ENCODE measurements around the gene EBI3. TPM values are rescaled to one million over a fixed set of nuclear protein-coding genes. Genes with fewer than 3 reads are reported as not detected.

Gene EBI3
- total RNA-seq (2021) = 1.5 and 2.0 TPM in 2 replicates
- Bru-seq, nascent RNA = percentile 23 among the genes with signal in this experiment
- BruChase-seq, experiment 1, labeled RNA remaining after a 2-hour chase = percentile 25 among the genes with signal in this experiment
- BruChase-seq, experiment 2, labeled RNA remaining after a 6-hour chase = percentile 40 among the genes with signal in this experiment
- long read RNA-seq, partial matches to known transcripts = 2 of 5 reads
- long read RNA-seq, other reads (novel, unspliced or antisense) = 0 of 5 reads

GRCh38 chr19:4229179-4229931 is at the start of gene EBI3:
TSS of gene EBI3 (plus strand) at chr19:4229523. CDS start at chr19:4229551, 28 bp downstream.
- no peaks in the 10 kb centered on the region for H3K9me3 ChIP-seq (ENCODE audit: low read depth, low read length, poor library complexity, severe bottlenecking)
- no peaks in the 10 kb centered on the region for H3K36me3 ChIP-seq (ENCODE audit: insufficient read depth, low read length, poor library complexity, severe bottlenecking)
- H3K4me1 ChIP-seq (ENCODE audit: insufficient read depth, low read length, poor library complexity, severe bottlenecking) = peaks cover 7% of the 10 kb centered on the region
- H3K27me3 ChIP-seq (replicated peaks; ENCODE audit: insufficient read depth, low read depth, low read length, poor library complexity) = no peaks in the 10 kb centered on the region
- intact Hi-C loops (cut with micrococcal nuclease; ENCODE audit: unreplicated experiment) = no loop called here
- ChIA-PET CTCF (no interaction called here), POLR2A (ENCODE audit: low non-redundant PET) (no interaction called here)
- no TSS peak for BruUV-seq (replicated peaks)
- no peak within 1 kb of the TSS for H3K27ac ChIP-seq (ENCODE audit: low read depth, low read length, poor library complexity, severe bottlenecking)
- no peak within 1 kb of the TSS for H3K4me3 ChIP-seq (ENCODE audit: low read depth, low read length, poor library complexity, severe bottlenecking)
- TF ChIP-seq CTCF (conservative IDR thresholded peaks at IDR 0.05; ENCODE audit: low read depth, low read length) (no peak), EZH2 (IDR thresholded peaks at IDR 0.05; ENCODE audit: borderline replicate concordance, low read depth, low read length, poor library complexity, severe bottlenecking) (no peak)
- peak; percentile 64 for DNase-seq (ENCODE audit: low spot score)

GRCh38 chr19:4181053-4181508 is 48.2 kb upstream of the EBI3 start:
- intact Hi-C loops (cut with micrococcal nuclease; ENCODE audit: unreplicated experiment) = no loop called here
- Histone ChIP-seq H3K27me3 (replicated peaks; ENCODE audit: insufficient read depth, low read depth, low read length, poor library complexity) (no peaks in the 10 kb centered on the region), H3K4me1 (ENCODE audit: insufficient read depth, low read length, poor library complexity, severe bottlenecking) (peaks cover 8% of the 10 kb centered on the region), H3K36me3 (ENCODE audit: insufficient read depth, low read length, poor library complexity, severe bottlenecking) (peaks cover 2% of the 10 kb centered on the region), H3K9me3 (ENCODE audit: low read depth, low read length, poor library complexity, severe bottlenecking) (no peaks in the 10 kb centered on the region), H3K4me3 (ENCODE audit: low read depth, low read length, poor library complexity, severe bottlenecking) (peak overlapping the region; percentile 63), H3K27ac (ENCODE audit: low read depth, low read length, poor library complexity, severe bottlenecking) (no peak overlapping the region)
- no peak for DNase-seq (ENCODE audit: low spot score)
- ChIA-PET CTCF (no interaction called here), POLR2A (ENCODE audit: low non-redundant PET) (no interaction called here)
- TF ChIP-seq EZH2 (IDR thresholded peaks at IDR 0.05; ENCODE audit: borderline replicate concordance, low read depth, low read length, poor library complexity, severe bottlenecking) (no peak), CTCF (conservative IDR thresholded peaks at IDR 0.05; ENCODE audit: low read depth, low read length) (no peak)
- no TSS peak for BruUV-seq (replicated peaks)

GRCh38 chr19:4182084-4182810 is 47.1 kb upstream of the EBI3 start, which contains the start of the genes ANKRD24 and SIRT6:
TSS of gene ANKRD24 (plus strand) at chr19:4182689. CDS start at chr19:4186426, 3,737 bp downstream.
TSS of gene SIRT6 (minus strand) at chr19:4182563. CDS start at chr19:4182539, 24 bp downstream.
- peaks cover 8% of the 10 kb centered on the region for H3K4me1 ChIP-seq (ENCODE audit: insufficient read depth, low read length, poor library complexity, severe bottlenecking)
- POLR2A ChIA-PET (ENCODE audit: low non-redundant PET) = no interaction called here
- intact Hi-C loops (cut with micrococcal nuclease; ENCODE audit: unreplicated experiment) = no loop called here

More at GRCh38 chr19:4182084-4182810, 47.1 kb upstream of the EBI3 start, which contains the start of the genes ANKRD24 and SIRT6:
- CTCF ChIA-PET = no interaction called here
- H3K27me3 ChIP-seq (replicated peaks; ENCODE audit: insufficient read depth, low read depth, low read length, poor library complexity) = no peaks in the 10 kb centered on the region
- BruUV-seq (replicated peaks) = no TSS peak
- peak within 1 kb of the TSS; percentile 77 for H3K27ac ChIP-seq (ENCODE audit: low read depth, low read length, poor library complexity, severe bottlenecking)
- no peak for TF ChIP-seq EZH2 (IDR thresholded peaks at IDR 0.05; ENCODE audit: borderline replicate concordance, low read depth, low read length, poor library complexity, severe bottlenecking)
- no peak for TF ChIP-seq CTCF (conservative IDR thresholded peaks at IDR 0.05; ENCODE audit: low read depth, low read length)
- peaks cover 2% of the 10 kb centered on the region for H3K36me3 ChIP-seq (ENCODE audit: insufficient read depth, low read length, poor library complexity, severe bottlenecking)
- peak within 1 kb of the TSS; percentile 63 for H3K4me3 ChIP-seq (ENCODE audit: low read depth, low read length, poor library complexity, severe bottlenecking)
- peak; percentile 98 for DNase-seq (ENCODE audit: low spot score)
- no peaks in the 10 kb centered on the region for H3K9me3 ChIP-seq (ENCODE audit: low read depth, low read length, poor library complexity, severe bottlenecking)
